Effector CD4-positive, alpha-beta T cell (primary cell): Measurements from ENCODE around the gene IMMP2L.

Experiments used
- DNase-seq: peaks from one replicate; pipeline ENCODE4 v3.0.0-alpha.2; 2020

The IMMP2L gene

GRCh38 chr7:111067251-111067650, 495.0 kb downstream of the IMMP2L start:
- no peak for DNase-seq

DNA sequence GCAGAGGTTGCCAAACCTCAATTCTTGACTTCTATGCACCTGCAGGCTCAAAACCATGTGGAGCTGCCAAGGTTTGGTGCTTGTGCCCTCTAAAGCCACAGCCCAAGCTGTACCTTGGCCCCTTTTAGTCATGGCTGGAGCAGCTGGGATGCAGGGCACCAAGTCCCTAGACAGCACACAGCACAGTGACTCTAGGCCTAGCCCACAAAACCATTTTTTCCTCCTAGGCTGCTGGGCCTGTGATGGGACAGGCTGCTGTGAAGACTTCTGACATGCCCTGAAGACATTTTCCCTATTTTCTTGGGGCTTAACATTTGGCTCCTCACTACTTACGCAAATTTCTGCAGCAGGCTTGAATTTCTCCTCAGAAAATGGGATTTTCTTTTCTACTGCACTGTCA, 499.1 kb downstream of the IMMP2L start:
- no peak for DNase-seq

GRCh38 chr7:111059833-111060232, 502.5 kb downstream of the IMMP2L start:
- DNase-seq, result no peak

DNA sequence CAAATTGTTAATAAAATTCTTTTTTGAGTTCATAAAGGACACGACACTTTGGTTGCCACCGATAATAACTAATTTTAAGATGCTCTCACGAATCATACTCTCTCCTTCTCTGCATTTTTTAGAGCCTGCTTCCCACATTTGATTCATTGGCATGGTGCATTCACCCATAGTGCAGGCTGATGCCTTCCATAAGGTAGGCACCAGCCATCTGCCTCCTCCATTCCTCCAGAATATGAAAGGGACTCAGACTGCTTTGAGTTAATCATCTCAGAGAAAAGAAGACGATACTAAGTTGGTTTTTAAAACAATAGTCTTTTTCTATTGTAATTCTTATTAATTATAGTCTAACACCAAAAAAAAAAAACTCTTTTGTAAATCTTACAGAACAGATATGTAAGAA, 505.2 kb downstream of the IMMP2L start:
- no peak for DNase-seq

GRCh38 chr7:111056371-111056770, 505.9 kb downstream of the IMMP2L start:
- no peak for DNase-seq

GRCh38 chr7:111053035-111053434, 509.3 kb downstream of the IMMP2L start:
- no peak for DNase-seq

DNA sequence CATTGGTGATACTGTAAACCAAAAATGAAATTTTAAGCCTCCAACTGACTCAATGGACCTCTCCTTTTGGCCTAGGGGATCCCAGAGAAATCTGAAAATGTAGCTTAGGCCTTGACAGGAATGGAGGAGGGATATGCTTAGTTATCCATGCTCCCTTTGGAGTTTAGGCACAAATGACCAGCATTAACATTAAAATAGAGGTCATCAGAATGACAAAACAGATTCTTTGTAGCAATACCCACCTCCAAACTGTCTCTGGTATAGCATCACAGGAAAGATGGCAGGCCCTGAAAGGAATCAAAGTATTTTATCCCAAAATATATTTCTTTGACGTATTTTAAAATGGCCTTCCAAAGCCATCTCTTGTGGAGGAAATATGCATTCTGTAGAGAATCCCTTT, 510.5 kb downstream of the IMMP2L start:
- no peak for DNase-seq

DNA sequence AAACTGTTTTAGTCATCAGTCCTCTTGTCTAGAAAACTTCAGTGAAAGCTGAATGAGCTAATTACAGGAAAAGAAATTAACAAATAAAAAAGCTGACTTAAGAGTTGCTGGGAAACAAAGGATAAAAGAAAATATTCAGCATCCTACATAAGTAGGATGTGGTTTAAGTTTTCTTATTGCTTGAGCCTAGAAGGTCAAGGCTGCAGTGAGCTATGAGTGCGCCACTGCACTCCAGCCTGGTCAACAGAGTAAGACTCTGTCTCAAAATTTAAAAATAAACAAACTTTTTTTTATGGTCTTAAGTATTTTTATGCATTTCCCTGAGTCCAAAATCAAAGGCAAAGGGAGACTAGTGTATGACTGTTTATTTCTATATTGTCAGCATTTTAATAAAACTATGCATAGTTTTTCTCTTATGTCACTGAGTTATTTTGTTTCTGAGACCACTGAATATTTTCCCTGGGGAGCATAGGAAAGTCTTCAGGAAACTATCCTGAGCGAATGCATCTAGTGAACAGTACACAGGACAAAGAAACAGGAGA, 511.3 kb downstream of the IMMP2L start:
- no peak for DNase-seq

GRCh38 chr7:111049971-111050680, 512.2 kb downstream of the IMMP2L start:
- DNase-seq, result no peak

DNA sequence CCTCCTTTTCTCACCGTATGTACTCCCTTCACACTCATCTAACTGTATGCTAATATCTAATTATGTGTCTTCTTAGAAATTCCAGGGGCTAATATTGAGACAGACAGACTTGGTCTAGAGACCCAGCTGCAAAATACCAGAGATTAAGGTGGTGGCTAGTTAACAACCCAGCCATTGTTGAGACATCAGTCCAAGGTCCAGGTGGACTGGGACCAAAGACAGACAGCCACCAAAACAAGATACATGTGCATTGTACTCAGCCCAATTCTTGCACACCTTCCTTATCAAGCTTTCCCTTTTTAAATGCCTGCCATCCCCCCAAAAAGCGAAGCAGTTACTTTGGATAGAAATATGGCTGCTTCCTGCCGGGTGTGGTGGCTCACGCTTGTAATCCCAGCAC, 514.7 kb downstream of the IMMP2L start:
- DNase-seq, result no peak

DNA sequence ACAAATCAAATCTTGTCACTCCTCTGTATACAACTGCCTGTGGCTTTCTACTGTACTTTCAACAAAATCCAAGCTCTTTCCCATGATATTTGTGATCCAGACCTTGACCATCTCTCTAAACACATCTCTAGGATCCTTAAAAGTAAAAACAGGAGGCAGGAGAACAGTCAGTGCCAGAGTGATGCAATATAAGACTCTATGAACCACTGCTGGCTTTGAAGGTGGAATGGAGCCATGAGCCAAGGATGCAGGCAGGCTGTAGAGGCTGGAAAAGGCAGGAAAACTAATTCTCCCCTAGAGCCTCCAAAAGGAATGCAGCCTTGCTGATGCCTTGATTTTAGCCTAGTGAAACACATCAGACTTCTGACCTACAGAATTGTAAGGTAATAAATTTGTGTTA, 516.8 kb downstream of the IMMP2L start:
- DNase-seq, result no peak

DNA sequence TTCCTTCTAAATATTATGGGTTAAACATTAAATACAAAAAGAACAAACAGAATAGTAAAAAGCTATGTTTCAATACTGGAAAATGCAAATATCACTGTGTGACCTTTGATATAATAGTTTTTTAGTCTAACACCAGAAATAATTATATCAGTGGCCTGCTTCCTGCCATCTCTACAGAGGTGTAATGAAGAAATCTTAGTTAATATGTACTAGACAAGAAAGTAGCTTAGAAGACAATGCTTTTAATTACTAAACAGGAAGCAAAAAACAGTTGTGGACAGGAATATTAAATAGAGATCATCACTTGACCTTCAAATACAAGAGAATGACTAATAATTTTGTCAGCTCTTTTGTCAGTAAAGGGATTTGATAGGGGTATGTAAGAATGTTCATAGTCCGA, 518.7 kb downstream of the IMMP2L start:
- DNase-seq, result no peak

DNA sequence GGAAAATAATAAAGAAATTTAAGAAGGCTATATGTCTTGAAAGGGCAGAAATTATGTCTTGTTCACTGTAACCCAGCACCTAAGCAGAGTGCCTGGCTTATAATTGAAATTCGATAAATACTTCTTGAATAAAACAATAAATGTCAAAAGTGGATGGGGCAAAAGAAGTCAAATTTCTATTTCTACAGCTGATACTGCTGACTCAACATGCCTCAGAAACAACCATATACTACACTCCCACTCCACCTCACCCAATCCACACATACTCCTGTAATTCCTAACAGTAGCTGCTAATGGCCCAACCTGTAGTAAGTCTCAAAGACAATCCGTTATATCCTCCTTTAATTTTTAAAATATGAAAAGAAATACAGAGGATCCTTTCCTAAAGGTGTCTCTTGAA, 519.5 kb downstream of the IMMP2L start:
- no peak for DNase-seq

DNA sequence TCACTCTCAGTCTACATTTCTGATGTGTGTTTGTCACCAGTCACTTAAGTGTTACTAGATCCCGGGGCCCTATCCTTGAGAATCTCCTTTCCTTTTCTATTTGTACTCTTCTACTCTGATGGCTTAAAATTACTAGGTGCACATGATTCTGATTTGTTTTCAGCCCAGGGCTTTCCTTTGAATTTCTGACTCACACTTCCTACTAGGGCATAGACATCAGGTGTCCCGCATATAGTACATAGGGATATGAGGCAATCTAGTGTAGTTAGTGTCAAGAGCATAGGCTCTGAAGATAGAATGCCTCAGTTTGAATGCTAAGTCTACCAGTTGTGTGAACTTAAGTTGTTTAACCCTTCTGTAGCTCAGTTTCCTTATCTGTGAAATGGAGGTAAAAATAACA, 520.7 kb downstream of the IMMP2L start:
- DNase-seq, result no peak

DNA sequence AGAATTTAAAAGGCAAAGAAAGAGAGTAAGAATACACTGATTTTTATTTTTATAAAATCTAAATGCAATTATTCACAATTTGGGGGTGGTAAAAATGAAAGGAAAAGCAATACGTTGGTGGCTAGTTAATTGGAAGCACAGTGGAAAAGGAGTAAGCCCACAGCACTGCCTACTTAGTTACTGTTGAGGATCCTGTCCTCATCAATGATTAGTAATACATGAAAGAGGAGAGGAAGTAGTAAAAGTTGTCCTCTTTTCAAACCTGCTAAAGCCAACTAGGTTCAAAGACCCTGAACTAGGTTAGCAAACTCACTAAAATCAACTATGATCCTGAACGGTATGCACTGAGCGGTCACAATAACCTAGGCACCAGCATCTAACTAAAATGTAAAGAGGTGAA, 524.1 kb downstream of the IMMP2L start:
- DNase-seq, result no peak

DNA sequence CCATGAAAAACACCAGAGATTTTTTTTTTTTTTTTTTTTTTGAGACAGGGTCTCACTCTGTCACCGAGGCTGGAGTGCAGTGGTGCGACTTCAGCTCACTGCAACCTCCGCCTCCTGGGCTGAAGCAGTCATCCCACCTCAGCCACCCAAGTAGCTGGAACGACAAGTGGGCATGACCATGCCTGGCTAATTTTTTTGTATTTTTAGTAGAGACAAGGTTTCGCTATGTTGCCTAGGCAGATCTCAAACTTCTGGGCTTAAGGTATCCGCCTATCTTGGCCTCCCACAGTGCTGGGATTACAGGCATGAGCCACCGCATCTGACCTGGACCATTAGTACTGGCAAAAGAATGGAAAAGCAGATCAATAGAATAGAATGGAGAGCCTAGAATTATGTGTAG, 530.4 kb downstream of the IMMP2L start:
- DNase-seq, result no peak

DNA sequence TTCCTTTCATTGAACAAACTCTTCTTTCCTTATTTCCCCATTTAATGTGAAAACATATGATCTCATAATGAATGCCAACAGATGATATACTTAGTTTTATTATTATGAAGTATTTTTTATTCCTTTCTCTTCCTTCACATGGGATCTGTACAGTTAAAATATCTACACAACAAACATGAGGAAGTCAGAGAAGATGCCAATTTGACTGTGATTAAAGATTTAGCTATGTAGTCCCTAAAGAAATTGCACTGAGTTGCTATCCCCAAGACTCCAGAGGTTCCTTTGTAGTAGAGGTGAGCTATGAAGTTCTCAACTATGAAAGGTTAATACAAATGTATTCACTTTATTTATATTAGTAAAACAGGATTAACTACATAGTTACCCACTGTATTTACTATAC, 532.0 kb downstream of the IMMP2L start:
- DNase-seq, result no peak

DNA sequence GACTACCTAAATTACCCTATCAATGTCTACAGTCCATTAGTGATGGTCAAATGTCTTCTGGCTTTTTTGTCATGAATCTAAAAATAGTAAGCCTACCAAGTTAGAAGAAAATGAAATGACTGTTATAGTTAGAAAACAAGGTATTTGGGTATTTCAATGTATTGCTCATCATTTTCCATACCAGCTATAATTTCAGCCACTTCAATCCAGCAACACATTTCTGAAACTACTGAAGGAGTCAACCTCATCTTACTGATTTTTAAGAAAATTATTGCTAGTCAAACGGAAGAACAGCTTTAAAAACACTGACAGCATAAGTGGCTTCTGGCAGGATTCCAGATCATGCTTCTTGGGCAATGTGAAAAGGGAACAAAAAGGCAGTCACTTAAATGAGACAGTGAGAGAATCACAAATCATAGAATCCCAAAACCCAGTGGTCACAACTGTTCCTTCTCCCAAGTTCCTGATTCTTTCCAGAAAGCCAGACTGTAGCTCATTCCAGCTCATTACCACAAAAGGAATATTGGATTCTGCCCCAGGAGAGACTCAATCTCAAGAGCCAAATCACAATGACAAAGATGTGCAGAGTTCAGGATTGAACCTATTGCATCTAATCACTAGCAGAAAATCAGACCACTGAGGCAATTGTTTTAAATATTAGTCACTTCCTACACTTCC, 532.6 kb downstream of the IMMP2L start:
- no peak for DNase-seq

DNA sequence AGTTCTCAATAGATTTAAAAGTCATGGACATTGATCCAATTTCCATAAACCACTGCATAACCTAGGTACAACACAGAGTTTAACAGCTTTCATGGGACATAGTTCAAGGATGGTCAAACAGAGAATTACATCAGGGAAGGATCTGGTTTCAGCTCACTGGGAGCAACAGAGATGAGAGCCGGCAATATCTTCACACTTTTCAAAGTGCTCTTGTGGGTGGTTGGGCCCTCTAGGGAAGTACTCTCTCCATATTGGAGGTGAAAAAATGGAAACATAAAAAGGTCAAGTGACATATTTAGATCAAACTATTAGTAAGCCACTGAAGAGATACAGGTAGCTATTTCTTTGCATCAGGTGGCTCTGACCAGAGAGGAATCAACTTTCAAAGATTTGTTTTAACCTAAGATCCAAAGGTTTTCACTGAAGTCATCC, 533.1 kb downstream of the IMMP2L start:
- DNase-seq, result no peak

- DNase-seq, result no peak
Measured at GRCh38 chr7:111027396-111027795, 534.9 kb downstream of the IMMP2L start.

GRCh38 chr7:111026806-111027205, 535.5 kb downstream of the IMMP2L start:
- no peak for DNase-seq

DNA sequence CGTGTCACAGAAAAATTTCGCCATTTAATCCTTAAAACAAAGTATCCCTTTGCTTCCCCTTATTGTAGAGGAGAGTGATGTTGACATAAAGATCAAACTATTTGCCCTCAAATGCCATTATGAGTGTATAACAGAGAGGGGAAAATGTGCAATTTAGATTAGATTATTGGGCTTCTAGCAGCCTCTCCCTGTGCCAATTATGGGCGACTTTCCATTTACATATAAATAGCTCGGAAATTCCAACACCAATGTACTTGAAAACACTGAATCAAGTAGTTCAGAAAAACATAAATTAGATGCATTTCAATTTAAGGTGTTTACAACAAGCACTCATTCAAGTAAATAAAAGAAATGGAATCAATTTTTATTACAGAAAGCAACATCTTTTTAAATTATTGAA, 535.9 kb downstream of the IMMP2L start:
- DNase-seq, result no peak

GRCh38 chr7:111025006-111025405, 537.3 kb downstream of the IMMP2L start:
- DNase-seq, result no peak

GRCh38 chr7:111018960-111019736, 543.1 kb downstream of the IMMP2L start:
- DNase-seq, result no peak
